Mesothelial cell of epicardium (in vitro differentiated cells): ENCODE measurements around the gene FMNL2. TPM values are rescaled to one million over a fixed set of nuclear protein-coding genes. Genes with fewer than 3 reads are reported as not detected.
A peak's percentile ranks its signal among the peaks of the same experiment; 100 is the strongest.

Source experiments
- DNase-seq, 2 experiments: peaks; one replicate each; pipeline ENCODE4 v3.0.0; 2021; ENCODE audit warnings: low spot score in 2 of 2; ENCODE audit not compliant: unreplicated experiment in 2 of 2
- H3K27ac Mint-ChIP-seq: 2 replicates; pipeline ENCODE4 v1.8.0; 2021; ENCODE audit warnings: mixed read lengths
- H3K27me3 Mint-ChIP-seq: 2 replicates; pipeline ENCODE4 v1.8.0; 2021; ENCODE audit warnings: low read depth, mixed read lengths
- H3K36me3 Mint-ChIP-seq: 2 replicates; pipeline ENCODE4 v1.8.0; 2021; ENCODE audit warnings: mixed read lengths
- H3K4me1 Mint-ChIP-seq: 2 replicates; pipeline ENCODE4 v1.8.0; 2021; ENCODE audit warnings: mixed read lengths
- H3K4me3 Mint-ChIP-seq: 2 replicates; pipeline ENCODE4 v1.8.0; 2021; ENCODE audit warnings: mild to moderate bottlenecking, moderate library complexity, mixed read lengths
- H3K9me3 Mint-ChIP-seq: 2 replicates; pipeline ENCODE4 v1.8.0; 2021; ENCODE audit warnings: mixed read lengths
- total RNA-seq: library from RNA; stranded (reverse); gene quantifications from 3 replicates; pipeline ENCODE4 v1.2.1, GENCODE V29; 2021
- TF ChIP-seq, protein P1 (sequence below): fragments of 200-600 bp; sonication (generic); IDR thresholded peaks from one replicate; pipeline ENCODE4 v1.5.0; 2021; ENCODE audit warnings: antibody characterized with exemption; ENCODE audit not compliant: unreplicated experiment

Gene FMNL2
- total RNA-seq, 1 donor from 2014 or later: 52.6 TPM

DNA sequence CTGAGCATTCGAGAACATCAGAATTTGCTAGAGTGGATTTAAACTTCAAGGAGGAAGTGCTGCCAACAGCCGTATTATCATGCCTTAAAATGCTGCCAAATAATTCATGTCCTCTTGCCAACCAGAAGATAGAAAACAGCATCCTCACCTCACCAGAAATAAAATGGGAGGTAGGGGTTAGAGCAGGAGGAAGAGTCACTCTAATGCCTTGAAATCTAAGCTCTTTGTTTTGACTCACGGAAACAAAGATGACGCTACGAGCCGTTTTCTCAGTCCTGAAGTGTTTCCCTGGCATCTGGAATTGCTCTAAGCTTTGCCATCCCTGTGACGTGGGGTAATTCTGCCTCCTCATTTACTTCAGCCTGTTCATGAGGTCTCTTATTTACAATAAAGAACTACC lies 285.2 kb downstream of the FMNL2 start:
- TF ChIP-seq, protein P1, sequence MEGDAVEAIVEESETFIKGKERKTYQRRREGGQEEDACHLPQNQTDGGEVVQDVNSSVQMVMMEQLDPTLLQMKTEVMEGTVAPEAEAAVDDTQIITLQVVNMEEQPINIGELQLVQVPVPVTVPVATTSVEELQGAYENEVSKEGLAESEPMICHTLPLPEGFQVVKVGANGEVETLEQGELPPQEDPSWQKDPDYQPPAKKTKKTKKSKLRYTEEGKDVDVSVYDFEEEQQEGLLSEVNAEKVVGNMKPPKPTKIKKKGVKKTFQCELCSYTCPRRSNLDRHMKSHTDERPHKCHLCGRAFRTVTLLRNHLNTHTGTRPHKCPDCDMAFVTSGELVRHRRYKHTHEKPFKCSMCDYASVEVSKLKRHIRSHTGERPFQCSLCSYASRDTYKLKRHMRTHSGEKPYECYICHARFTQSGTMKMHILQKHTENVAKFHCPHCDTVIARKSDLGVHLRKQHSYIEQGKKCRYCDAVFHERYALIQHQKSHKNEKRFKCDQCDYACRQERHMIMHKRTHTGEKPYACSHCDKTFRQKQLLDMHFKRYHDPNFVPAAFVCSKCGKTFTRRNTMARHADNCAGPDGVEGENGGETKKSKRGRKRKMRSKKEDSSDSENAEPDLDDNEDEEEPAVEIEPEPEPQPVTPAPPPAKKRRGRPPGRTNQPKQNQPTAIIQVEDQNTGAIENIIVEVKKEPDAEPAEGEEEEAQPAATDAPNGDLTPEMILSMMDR: no peak
- H3K4me1 Mint-ChIP-seq: peaks cover 23% of the 10 kb centered on the region
- no peak overlapping the region for H3K27ac Mint-ChIP-seq
- H3K4me3 Mint-ChIP-seq: no peak overlapping the region
- H3K36me3 Mint-ChIP-seq: peaks cover 42% of the 10 kb centered on the region
- H3K27me3 Mint-ChIP-seq: no peaks in the 10 kb centered on the region
- no peaks in the 10 kb centered on the region for H3K9me3 Mint-ChIP-seq
- DNase-seq: no peak

DNA sequence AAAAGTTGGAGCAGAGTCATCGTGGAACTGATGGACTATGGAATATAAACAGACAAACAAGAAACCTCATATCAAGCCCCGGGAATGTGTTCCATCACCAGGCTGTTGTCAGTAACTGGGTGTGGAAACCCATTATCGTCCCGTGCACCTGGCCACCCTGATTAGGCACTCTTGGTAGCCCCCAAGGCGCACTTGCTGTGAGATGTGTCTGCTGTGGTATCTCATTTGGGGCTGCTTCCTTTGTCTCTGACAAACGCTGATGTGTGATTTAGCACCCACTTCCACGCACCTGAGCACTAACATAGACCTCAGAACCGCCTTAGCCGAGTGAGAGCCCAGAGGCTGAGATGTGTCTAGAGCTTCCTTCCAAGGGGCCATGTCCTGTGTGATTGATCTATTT lies 286.0 kb downstream of the FMNL2 start:
- Mint-ChIP-seq H3K4me3 (no peak overlapping the region), H3K9me3 (no peaks in the 10 kb centered on the region), H3K4me1 (peaks cover 17% of the 10 kb centered on the region), H3K27me3 (no peaks in the 10 kb centered on the region), H3K27ac (no peak overlapping the region), H3K36me3 (peaks cover 43% of the 10 kb centered on the region)
- DNase-seq: no peak
- TF ChIP-seq, protein P1: no peak

DNA sequence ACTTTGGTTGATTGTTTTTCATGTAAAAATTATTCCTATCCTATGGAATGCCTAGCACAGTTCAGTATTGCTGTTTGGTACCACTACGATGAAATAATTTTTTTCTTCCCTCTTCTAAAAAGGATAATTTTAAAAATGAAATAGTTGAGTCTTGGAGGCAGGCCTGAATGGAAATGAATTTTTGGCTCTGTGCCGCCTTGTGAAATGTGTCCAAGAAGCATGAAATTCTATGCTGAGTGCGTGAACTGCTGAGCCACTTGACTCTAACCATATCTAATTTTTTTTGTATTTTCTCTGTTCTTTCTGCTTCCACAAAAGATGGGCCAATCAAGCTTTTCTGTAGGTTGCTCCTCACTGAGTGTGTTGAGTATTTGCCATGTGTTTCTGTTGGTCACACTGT lies 287.2 kb downstream of the FMNL2 start:
- TF ChIP-seq, protein P1: no peak
- H3K27me3 Mint-ChIP-seq: no peaks in the 10 kb centered on the region
- no peak overlapping the region for H3K4me3 Mint-ChIP-seq
- DNase-seq: no peak
- H3K9me3 Mint-ChIP-seq: no peaks in the 10 kb centered on the region
- peaks cover 36% of the 10 kb centered on the region for H3K36me3 Mint-ChIP-seq
- H3K27ac Mint-ChIP-seq: no peak overlapping the region
- peaks cover 20% of the 10 kb centered on the region for H3K4me1 Mint-ChIP-seq

DNA sequence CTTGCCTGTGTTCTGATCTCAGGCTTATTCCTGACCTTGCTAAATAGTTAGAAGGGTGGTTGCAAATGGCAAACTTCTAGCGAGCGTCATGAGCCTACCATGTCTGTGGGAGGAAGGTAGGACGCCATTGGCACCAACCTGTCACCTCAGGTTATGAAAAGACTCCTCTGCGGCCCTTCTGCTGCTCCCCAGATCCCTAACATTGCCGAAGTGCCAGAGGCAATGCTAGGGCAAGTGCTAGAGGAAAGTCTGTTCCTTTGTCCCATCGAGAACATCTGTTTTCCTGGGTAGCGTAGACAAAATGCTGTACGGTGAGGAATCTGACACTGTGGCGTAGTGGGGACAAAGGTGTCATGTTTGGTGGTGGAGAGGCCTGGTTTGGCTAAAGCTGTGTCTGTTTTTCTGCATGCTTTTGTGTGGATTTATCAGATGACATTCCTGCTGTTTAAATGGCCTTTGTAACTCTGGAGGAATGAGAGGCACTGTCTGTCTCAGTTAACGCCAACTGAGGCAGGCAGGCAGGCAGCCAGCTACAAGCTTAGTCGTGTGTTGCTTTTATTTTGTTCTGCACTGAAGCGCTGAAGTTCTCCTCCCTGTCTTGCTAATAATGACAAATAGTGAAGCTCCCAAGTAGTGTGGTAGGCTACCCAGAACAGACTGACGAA lies 288.2 kb downstream of the FMNL2 start:
- peaks cover 15% of the 10 kb centered on the region for H3K4me1 Mint-ChIP-seq
- TF ChIP-seq, protein P1: no peak
- no peaks in the 10 kb centered on the region for H3K27me3 Mint-ChIP-seq
- no peak for DNase-seq
- peaks cover 36% of the 10 kb centered on the region for H3K36me3 Mint-ChIP-seq
- no peak overlapping the region for H3K4me3 Mint-ChIP-seq
- H3K27ac Mint-ChIP-seq: peak overlapping the region; percentile 47
- no peaks in the 10 kb centered on the region for H3K9me3 Mint-ChIP-seq

DNA sequence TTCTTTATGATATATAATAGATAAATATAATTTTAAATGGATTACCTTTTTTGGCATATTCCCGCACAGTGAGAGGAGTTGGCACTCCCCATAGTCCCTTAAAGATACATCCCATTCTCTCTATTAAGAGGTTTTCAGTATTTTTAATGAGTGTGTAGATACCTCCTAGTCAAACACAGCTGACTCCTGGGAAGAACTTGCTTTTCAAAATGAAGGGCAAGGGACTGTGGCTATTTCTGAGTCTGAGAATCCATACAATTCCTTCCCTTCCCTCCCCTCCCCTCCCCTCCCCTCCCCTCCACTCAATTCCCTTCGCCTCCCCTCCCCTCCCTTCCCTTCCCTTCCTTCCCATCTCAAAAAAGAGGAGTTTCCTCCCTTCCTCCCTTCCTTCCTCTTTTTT lies 288.8 kb downstream of the FMNL2 start:
- Mint-ChIP-seq H3K27ac (no peak overlapping the region), H3K9me3 (no peaks in the 10 kb centered on the region), H3K36me3 (peaks cover 34% of the 10 kb centered on the region), H3K27me3 (no peaks in the 10 kb centered on the region), H3K4me3 (no peak overlapping the region), H3K4me1 (peaks cover 13% of the 10 kb centered on the region)
- DNase-seq: no peak
- TF ChIP-seq, protein P1: no peak
